ENCODE results near the gene TNP2.

Gene TNP2

GRCh38 chr16:11268921-11269375 is at the start of gene TNP2:
TNP2 (minus strand) TSS chr16:11269325; CDS start chr16:11269262, 63 bp downstream.
- no peak for DNase-seq

GRCh38 chr16:11318817-11319216 is 49.7 kb upstream of the TNP2 start:
- DNase-seq = no peak

- DNase-seq = no peak
Measured at GRCh38 chr16:11316331-11317015, 47.3 kb upstream of the TNP2 start.

- DNase-seq = no peak
Measured at GRCh38 chr16:11315510-11315909, 46.4 kb upstream of the TNP2 start.

DNA sequence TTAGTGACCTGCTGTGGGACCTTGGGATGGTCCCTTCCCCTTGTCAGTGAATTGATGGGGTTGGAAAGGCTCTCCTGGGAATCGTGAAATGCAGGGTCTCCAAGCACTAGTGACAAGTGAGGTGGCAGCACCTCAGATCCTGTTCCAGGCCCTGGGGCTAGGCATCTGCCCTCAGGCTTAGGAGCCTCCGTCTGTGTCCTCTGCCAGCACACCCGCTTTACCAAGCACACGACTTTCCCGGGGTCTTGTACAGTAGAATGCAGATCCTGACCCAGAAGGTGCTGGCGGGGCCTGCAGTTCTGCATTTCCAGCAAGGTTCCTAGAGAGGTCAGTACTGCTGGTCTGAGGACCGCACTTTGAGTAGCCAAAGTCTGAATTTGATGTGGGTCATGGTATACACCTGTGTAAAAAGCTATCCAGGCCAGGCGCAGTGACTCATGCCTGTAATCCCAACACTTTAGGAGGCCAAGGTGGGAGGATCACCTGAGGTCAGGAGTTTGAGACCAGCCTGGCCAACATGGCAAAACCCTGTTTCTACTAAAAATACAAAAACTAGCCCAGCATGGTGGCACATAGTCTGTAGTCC is 45.3 kb upstream of the TNP2 start:
- no peak for DNase-seq

- no peak for DNase-seq
Measured at GRCh38 chr16:11313493-11314308, 44.6 kb upstream of the TNP2 start.

- DNase-seq = peak; percentile 12
Measured at GRCh38 chr16:11312718-11313492, 43.8 kb upstream of the TNP2 start.

- no peak for DNase-seq
Measured at GRCh38 chr16:11310997-11311561, 42.0 kb upstream of the TNP2 start.

DNA sequence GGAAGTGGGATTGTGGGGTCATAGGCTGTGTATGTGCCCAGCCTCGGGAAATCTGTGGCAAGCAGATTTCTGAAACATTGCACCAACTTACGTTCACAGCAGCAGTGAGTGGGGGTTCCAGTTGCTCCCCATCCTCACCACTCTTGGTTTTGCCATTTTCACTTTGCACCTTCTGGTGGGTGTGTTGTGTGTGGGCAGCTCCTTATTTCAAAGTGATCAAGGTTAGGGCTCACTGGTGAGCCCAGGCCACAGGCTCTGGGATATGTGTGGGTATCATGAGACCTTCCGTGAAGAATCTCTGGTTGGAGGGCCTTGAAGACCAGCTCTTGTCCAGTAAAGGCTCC is 41.5 kb upstream of the TNP2 start:
- no peak for DNase-seq

GRCh38 chr16:11309895-11310633 is 40.9 kb upstream of the TNP2 start:
- no peak for DNase-seq

- no peak for DNase-seq
Measured at GRCh38 chr16:11308493-11309283, 39.6 kb upstream of the TNP2 start.

DNA sequence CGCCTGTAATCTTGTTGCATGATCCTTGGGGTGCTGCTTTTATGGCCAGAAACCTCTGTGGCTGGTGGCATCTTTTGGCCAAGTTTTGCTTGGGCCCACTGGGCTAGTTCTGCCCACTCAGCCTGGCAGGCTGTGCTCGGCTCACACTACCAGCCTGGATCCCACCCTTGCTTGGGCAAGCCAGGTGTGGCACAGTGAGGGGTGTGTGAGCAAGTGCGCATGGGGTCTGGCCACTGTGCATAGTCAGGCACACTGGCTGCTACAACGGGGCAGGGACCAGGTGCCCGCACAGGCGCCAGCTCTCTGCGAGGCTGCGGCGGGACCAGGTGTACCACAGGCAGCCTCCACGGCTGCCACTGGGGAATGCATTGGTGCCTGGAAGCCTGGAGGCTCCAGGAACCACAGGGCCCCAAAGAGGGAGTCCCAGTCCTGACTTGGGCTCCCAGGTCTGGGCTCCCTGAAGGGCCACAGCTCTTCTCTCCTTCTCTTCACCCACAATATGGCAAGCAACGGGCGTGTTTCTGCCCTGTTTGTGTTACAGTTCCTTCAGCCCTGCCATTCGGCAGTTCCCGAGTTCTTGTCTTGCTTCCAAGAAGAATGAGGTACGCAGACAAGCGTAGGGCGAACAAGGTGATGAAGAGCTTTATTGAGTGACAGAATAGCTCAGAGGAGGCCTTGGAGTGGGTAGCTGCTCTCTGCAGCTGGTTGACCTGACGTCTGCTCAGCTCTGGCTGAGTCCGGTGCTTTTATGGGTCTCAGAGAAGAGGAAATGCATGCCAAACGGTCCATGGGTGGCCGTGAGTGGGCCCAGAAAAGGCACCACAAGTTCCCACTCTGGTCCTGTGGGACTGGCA is 38.7 kb upstream of the TNP2 start:
- no peak for DNase-seq

DNA sequence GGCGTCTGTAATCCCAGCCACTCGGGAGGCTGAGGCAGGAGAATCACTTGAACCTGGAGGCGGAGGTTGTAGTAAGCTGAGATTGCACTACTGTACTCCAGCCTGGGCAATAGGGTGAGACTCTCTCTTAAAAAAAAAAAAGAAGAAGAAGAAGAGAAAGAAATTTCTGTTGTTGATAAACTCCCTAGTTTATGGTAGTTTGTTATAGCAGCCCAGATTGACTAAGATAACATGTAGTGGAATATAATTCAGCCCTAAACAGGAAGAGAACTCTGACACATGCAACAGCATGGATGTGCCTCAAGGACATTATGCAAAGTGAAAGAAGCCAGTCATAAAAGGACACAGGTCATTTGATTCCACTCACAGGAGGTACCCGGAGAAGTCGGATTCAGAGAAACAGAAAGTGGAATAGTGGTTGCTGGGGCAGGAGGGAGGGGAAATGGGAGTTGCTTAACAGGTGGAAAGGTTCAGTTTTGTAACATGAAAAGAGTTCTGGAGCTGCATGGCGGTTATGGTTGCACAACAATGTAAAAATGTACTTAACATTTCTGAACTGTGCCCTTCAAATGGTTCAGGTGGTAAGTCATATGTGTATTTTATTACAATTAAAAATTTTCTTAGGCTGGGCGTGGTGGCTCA is 38.0 kb upstream of the TNP2 start:
- no peak for DNase-seq

- DNase-seq = no peak
Measured at GRCh38 chr16:11306381-11306780, 37.3 kb upstream of the TNP2 start.

- DNase-seq = no peak
Measured at GRCh38 chr16:11303405-11304138, 34.4 kb upstream of the TNP2 start.

DNA sequence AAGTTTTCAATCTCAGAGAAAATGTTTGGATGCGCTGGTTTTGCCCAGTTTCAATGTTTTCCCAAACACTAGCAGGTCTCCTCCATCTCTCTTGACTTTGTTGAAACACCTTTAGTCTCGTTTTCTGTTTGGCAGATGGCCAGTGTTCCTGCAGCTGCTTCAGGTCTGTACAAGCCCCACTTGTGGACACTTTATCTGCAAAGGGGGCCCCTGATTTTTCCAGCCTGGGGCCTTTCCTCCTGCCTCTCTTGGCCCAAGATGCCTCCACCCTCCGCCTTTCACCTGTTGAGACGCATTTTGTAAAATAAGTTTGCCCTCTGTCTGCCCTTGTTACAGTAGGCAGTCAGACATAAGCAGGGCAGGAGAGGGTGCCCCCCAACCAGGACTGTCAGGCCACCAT is 33.9 kb upstream of the TNP2 start:
- no peak for DNase-seq

GRCh38 chr16:11301645-11302501 is 32.7 kb upstream of the TNP2 start:
- DNase-seq = no peak

DNA sequence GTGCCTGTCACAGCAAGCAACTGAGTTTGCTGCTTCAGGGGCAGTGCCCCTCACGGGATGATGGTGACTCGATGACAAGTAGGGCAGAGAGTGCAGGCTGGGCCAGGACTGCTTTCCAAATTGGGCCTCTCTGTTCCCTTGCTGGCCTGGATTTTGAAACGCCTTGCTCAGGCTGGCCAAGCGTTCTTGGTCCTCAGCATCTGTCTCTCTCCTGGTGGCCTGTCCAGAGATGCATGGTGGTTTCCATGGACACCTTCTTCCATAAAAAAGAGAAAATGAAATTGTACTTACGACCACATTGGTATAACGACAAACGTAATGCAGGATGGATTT is 31.4 kb upstream of the TNP2 start:
- DNase-seq = no peak
